ENCODE data around the gene ETNK1.
A peak's percentile ranks its signal among the peaks of the same experiment; 100 is the strongest.
"Not testable (repeated sequence)": the region's sequence is repeated elsewhere in the genome, so short reads cannot be mapped to it uniquely, and the experiment has no call there.

The ETNK1 gene

GRCh38 chr12:22677781-22678574 is 53.0 kb downstream of the ETNK1 start:
- in situ Hi-C loops (cut with HindIII; ENCODE audit: low pct_ligation_motif_present, low pct_unique_long_range_greater_than_20kb, low sequenced_read_pairs): no loop called here
- no peak for DNase-seq

DNA sequence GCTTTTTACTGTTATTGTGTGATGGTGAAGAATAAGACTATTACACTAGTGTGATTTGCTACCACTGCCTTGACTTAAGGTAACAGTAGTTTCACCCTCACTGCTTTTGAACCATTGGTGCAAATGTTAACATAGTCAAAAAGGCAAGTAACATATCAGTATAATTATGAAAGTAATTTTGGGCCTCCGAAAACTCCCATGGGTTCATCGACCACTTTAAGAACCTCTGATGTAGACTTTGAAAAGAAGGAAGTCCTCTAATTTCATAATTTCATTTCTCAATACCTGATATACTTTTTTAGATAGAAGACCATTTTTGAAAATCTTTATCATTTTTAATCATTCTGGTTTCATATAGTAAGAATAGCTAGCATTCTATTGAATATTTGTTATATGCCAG is 57.7 kb downstream of the ETNK1 start:
- no peak for DNase-seq
- in situ Hi-C loops (cut with HindIII; ENCODE audit: low pct_ligation_motif_present, low pct_unique_long_range_greater_than_20kb, low sequenced_read_pairs): no loop called here

DNA sequence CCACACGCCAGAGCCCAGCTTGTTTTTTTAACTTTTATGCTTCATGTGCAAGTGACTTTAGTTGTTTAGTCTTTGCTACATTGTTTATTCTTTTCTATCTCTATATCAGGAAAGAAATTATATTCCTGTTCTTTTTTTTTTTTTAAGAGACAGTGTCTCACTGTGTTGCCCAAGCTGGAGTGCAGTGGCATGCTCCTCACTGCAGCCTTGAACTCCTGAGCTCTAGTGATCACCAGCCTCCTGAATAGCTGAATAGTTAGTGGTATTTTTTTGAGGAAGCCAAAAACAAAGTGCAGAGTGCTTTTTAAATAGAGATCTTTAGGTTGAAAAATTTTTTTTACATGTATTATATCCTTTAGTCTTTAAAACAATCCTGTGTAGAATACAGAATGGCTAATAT is 58.2 kb downstream of the ETNK1 start:
- no peak for DNase-seq
- in situ Hi-C loops (cut with HindIII; ENCODE audit: low pct_ligation_motif_present, low pct_unique_long_range_greater_than_20kb, low sequenced_read_pairs): no loop called here

- in situ Hi-C loops (cut with HindIII; ENCODE audit: low pct_ligation_motif_present, low pct_unique_long_range_greater_than_20kb, low sequenced_read_pairs): no loop called here
- peak; percentile 73 for DNase-seq
These were observed 59.5 kb downstream of the ETNK1 start for GRCh38 chr12:22684140-22685118.

DNA sequence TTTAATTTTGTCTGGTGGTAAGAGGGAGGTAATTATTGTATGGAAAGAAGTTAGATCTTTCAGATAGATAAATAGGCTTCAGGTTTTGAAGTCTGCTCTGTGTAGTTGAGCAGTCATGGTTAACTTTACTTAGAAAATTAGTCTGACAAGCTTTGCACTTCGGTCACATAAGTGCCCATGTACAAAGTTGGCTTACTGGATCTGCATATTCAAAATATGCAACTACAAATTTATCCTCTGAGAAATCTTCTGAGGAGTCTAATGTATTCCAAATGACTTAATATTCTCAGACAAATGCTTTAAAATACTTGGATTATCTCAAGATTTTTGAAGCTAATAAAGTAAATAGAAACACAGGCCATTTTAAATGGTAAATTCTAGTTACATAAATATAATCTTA is 61.2 kb downstream of the ETNK1 start:
- DNase-seq: no peak
- in situ Hi-C loops (cut with HindIII; ENCODE audit: low pct_ligation_motif_present, low pct_unique_long_range_greater_than_20kb, low sequenced_read_pairs): no loop called here

DNA sequence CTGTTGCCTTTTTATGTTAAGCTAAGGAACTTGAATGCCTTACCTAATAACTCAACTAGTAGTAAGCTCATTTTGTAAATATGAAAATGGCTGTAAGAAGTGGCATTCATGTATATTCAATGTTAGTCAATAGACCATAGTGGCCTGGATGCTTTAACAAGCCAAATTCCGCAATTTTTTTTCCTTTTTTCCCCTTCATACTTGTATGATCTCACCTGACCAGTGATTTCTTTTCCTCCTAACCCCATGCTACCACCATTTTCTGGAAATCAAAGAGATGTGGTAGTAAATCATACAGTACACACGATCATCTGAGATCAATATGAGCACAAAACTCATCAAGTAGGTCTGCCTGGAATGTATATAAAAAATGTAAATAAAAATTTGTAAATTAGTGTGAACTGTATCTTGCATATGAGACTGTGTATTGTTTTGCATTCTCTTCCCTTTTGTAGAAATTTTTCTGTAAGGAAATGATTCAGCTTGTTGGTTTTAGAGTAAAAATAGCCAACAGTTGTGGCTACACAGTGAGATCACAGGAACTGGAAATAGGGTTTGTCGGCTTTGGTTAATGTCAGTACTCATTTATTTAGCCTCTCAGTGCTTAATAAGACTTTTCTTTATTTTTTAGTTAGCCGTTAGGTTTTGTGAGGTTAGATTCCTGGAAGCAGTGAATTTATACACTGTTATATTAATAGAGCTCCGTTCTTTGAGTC is 62.5 kb downstream of the ETNK1 start:
- no peak for DNase-seq
- in situ Hi-C loops (cut with HindIII; ENCODE audit: low pct_ligation_motif_present, low pct_unique_long_range_greater_than_20kb, low sequenced_read_pairs): no loop called here

GRCh38 chr12:22689876-22690275 is 64.9 kb downstream of the ETNK1 start:
- no peak for DNase-seq
- in situ Hi-C loops (cut with HindIII; ENCODE audit: low pct_ligation_motif_present, low pct_unique_long_range_greater_than_20kb, low sequenced_read_pairs): no loop called here

- in situ Hi-C loops (cut with HindIII; ENCODE audit: low pct_ligation_motif_present, low pct_unique_long_range_greater_than_20kb, low sequenced_read_pairs): no loop called here
These were observed 66.3 kb downstream of the ETNK1 start for GRCh38 chr12:22691319-22691718.

GRCh38 chr12:22692467-22692866 is 67.5 kb downstream of the ETNK1 start:
- DNase-seq: not testable (repeated sequence)

More at GRCh38 chr12:22691319-22691718, 66.3 kb downstream of the ETNK1 start:
- DNase-seq: no peak

DNA sequence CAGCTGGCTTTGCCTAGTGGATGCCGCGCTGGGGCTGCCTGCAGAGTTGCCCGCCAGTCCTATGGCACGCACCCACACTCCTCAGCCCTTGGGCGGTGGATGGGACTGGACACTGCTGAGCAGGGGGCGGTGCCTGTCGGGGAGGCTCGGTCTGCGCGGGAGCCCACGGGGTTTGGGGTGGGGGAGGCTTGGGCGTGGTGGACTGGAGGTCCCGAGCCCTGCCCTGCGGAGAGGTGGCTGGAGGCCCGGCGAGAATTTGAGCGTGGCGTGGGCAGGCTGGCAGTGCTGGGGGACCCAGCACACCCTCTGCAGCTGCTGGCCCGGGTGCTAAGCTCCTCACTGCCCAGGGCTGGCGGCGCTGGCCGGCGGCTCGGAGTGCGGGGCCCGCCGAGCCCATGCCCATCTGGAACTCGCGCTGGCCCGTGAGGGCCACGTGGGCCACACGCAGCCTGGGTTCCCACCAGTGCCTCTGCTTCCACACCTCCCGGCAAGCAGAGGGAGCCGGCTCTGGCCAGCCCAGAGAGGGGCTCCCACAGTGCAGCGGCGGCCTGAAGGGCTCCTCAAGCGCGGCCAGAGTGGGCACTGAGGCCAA is 68.1 kb downstream of the ETNK1 start:
- in situ Hi-C loops (cut with HindIII; ENCODE audit: low pct_ligation_motif_present, low pct_unique_long_range_greater_than_20kb, low sequenced_read_pairs): no loop called here
- DNase-seq: no peak

More at GRCh38 chr12:22692467-22692866, 67.5 kb downstream of the ETNK1 start:
- in situ Hi-C loops (cut with HindIII; ENCODE audit: low pct_ligation_motif_present, low pct_unique_long_range_greater_than_20kb, low sequenced_read_pairs): not testable (repeated sequence)

- no peak for DNase-seq
- in situ Hi-C loops (cut with HindIII; ENCODE audit: low pct_ligation_motif_present, low pct_unique_long_range_greater_than_20kb, low sequenced_read_pairs): no loop called here
These were observed 73.6 kb downstream of the ETNK1 start for GRCh38 chr12:22698576-22698975.

DNA sequence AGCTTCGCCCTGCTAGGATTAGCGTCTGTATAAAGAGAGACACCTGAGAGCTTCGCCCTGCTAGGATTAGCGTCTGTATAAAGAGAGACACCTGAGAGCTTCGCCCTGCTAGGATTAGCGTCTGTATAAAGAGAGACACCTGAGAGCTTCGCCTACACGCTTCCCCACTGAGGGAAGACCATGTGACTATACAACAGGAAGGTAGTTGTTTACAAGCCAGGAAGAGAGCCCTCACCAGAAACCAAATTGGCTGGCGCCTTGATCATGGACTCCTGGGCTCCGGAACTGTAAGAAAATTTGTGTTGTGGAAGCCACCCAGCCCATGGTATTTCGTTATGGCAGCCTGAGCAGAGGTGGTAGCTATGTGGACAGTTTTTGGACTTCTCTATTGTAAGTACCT is 74.7 kb downstream of the ETNK1 start:
- DNase-seq; in situ Hi-C loops (cut with HindIII; ENCODE audit: low pct_ligation_motif_present, low pct_unique_long_range_greater_than_20kb, low sequenced_read_pairs): not testable (repeated sequence)

DNA sequence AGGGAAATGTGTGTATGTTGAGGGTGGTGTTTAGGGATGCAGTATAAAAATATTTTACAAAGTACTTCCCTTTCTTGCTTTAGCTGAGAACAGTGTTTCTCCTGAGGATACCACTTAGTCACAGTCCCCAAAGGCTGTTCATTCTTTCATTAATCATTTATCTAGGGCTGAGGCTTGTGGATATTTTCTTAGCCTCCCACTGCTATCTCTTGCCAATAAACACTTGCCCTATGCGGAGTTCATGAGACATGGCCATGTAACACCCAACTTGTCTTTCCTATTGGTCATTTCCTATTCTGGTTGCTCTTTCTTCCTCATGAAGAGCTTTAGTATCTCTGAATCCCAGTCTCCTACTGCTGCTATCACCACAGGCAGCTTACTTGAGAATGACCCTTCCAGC is 75.1 kb downstream of the ETNK1 start:
- peak; percentile 65 for DNase-seq
- in situ Hi-C loops (cut with HindIII; ENCODE audit: low pct_ligation_motif_present, low pct_unique_long_range_greater_than_20kb, low sequenced_read_pairs): no loop called here

DNA sequence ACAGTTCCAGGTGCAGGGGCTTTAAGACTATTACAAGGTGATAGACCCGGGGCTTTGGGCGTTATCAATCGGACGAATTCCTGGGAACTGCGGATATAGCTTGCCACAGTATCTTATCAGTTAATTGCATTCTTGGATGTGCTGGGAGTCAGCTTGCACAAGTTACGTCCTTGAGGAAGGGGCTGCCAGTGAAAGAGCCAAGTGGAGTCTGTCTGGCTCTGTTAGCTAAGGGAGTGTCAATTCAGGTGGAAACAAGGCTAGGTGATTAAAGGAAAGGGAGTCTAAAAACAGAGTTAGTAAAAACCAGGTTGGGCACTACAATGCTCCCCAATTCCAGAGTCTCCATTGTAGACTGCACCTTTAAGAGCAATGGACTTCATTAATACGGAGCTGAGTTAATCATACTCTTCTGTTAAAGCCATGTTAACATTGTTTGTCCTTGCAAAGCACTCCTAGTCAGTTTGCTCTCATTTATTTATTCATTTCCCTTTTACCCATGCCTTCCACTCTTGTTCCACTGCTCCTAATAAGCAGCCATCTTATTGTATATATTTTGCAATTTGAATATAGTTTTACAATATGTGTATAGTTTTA is 76.3 kb downstream of the ETNK1 start:
- DNase-seq; in situ Hi-C loops (cut with HindIII; ENCODE audit: low pct_ligation_motif_present, low pct_unique_long_range_greater_than_20kb, low sequenced_read_pairs): not testable (repeated sequence)

DNA sequence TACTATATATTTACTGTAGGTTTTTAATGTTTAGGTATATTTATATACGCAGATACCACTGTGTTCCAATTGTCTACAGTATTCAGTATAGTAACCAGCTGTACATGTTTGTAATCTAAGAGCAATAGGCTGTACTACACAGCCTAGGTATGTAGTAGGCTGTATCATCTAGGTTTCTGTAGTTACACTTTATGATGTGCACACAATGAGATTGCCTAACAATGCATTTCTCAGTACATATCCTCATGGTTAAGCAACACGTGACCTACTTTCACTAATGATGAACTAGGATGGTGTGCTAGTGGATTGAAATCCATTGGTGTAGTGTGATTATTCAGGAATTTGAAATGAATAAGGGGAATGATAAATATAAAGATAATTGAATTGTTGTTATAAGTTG is 77.7 kb downstream of the ETNK1 start:
- in situ Hi-C loops (cut with HindIII; ENCODE audit: low pct_ligation_motif_present, low pct_unique_long_range_greater_than_20kb, low sequenced_read_pairs): no loop called here
- DNase-seq: no peak

GRCh38 chr12:22709292-22709691 is 84.3 kb downstream of the ETNK1 start:
- in situ Hi-C loops (cut with HindIII; ENCODE audit: low pct_ligation_motif_present, low pct_unique_long_range_greater_than_20kb, low sequenced_read_pairs): no loop called here
- peak; percentile 66 for DNase-seq

GRCh38 chr12:22712083-22712482 is 87.1 kb downstream of the ETNK1 start:
- in situ Hi-C loops (cut with HindIII; ENCODE audit: low pct_ligation_motif_present, low pct_unique_long_range_greater_than_20kb, low sequenced_read_pairs): no loop called here
- no peak for DNase-seq

DNA sequence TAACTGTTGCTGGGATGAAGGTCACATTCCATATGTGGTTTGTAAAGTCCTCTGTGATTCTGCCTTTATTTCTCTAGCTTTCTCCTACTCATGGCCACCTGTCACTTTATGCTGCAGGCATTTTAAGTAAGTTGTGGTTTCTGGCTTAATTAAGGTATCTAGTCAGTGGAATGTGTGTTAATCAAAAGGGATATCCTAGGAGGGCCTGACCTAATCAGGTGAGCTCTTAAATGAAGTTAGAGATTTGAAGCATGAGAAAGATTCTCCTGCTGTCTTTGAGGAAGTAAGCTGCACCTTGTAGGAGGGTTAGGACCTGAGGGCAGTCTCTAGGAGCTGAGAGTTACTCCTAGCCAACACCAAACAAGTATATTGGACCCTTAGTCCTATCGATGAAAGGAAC is 90.3 kb downstream of the ETNK1 start:
- DNase-seq: no peak
- in situ Hi-C loops (cut with HindIII; ENCODE audit: low pct_ligation_motif_present, low pct_unique_long_range_greater_than_20kb, low sequenced_read_pairs): no loop called here

All from ACHN (cell line).